Nephron (organoid): ENCODE measurements around the gene MMP1.

Experiments
- H3K27ac Mint-ChIP-seq, 3 experiments: 2 replicates each; pipeline ENCODE4 v1.8.0; 2020; ENCODE audit warnings: mixed read lengths in 3 of 3, mild to moderate bottlenecking in 2 of 3, moderate library complexity in 1 of 3
- H3K27me3 Mint-ChIP-seq: 2 replicates; pipeline ENCODE4 v1.8.0; 2021; ENCODE audit warnings: low read depth, mild to moderate bottlenecking, moderate library complexity, mixed read lengths
- H3K36me3 Mint-ChIP-seq: 2 replicates; pipeline ENCODE4 v1.8.0; 2020; ENCODE audit warnings: low read depth, mixed read lengths
- H3K4me1 Mint-ChIP-seq: 2 replicates; pipeline ENCODE4 v1.8.0; 2020; ENCODE audit warnings: mixed read lengths
- H3K4me3 Mint-ChIP-seq, 3 experiments: 2 replicates each; pipeline ENCODE4 v1.8.0; 2020; ENCODE audit warnings: mild to moderate bottlenecking in 3 of 3, mixed read lengths in 3 of 3, moderate library complexity in 2 of 3
- H3K9me3 Mint-ChIP-seq: 2 replicates; pipeline ENCODE4 v1.8.0; 2020; ENCODE audit warnings: mixed read lengths
- TF ChIP-seq, protein P1 (sequence below), 3 experiments: fragments of 200-600 bp; sonication (generic); IDR thresholded peaks; one replicate each; pipeline ENCODE4 v1.5.0; 2021; ENCODE audit warnings: antibody characterized with exemption in 3 of 3; ENCODE audit not compliant: unreplicated experiment in 3 of 3

MMP1 gene

DNA sequence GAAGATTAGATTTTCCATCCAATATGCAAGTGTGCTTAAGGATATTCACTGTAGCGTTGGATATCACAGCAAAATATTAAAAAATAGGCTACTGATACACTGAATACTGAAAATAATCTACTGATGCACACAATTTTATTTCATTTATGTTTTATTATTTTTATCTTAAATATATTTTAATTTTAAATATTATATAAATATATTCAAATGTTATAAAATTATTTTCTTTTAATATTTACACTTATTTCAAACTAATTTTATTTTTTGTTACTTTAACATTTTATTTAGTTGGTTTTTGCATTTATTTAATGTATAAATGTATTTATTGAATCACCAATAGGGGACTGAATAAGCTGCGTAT is 33.1 kb upstream of the MMP1 start:
- H3K36me3 Mint-ChIP-seq, result no peaks in the 10 kb centered on the region
- TF ChIP-seq, protein P1, sequence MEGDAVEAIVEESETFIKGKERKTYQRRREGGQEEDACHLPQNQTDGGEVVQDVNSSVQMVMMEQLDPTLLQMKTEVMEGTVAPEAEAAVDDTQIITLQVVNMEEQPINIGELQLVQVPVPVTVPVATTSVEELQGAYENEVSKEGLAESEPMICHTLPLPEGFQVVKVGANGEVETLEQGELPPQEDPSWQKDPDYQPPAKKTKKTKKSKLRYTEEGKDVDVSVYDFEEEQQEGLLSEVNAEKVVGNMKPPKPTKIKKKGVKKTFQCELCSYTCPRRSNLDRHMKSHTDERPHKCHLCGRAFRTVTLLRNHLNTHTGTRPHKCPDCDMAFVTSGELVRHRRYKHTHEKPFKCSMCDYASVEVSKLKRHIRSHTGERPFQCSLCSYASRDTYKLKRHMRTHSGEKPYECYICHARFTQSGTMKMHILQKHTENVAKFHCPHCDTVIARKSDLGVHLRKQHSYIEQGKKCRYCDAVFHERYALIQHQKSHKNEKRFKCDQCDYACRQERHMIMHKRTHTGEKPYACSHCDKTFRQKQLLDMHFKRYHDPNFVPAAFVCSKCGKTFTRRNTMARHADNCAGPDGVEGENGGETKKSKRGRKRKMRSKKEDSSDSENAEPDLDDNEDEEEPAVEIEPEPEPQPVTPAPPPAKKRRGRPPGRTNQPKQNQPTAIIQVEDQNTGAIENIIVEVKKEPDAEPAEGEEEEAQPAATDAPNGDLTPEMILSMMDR (IDR thresholded peaks at IDR 0.05; ENCODE audit: unreplicated experiment in 3 of 3), result no peak
- H3K27ac Mint-ChIP-seq, result no peak overlapping the region
- H3K4me1 Mint-ChIP-seq, result peaks cover 6% of the 10 kb centered on the region
- no peaks in the 10 kb centered on the region for H3K27me3 Mint-ChIP-seq
- peaks cover 7% of the 10 kb centered on the region for H3K9me3 Mint-ChIP-seq
- H3K4me3 Mint-ChIP-seq, result no peak overlapping the region

- Mint-ChIP-seq H3K4me3 (no peak overlapping the region), H3K36me3 (no peaks in the 10 kb centered on the region), H3K9me3 (peaks cover 10% of the 10 kb centered on the region), H3K4me1 (no peaks in the 10 kb centered on the region), H3K27me3 (no peaks in the 10 kb centered on the region), H3K27ac (no peak overlapping the region)
- TF ChIP-seq, protein P1 (IDR thresholded peaks at IDR 0.05; ENCODE audit: unreplicated experiment in 3 of 3), result no peak
Observed at GRCh38 chr11:102830001-102830727, 32.2 kb upstream of the MMP1 start.

DNA sequence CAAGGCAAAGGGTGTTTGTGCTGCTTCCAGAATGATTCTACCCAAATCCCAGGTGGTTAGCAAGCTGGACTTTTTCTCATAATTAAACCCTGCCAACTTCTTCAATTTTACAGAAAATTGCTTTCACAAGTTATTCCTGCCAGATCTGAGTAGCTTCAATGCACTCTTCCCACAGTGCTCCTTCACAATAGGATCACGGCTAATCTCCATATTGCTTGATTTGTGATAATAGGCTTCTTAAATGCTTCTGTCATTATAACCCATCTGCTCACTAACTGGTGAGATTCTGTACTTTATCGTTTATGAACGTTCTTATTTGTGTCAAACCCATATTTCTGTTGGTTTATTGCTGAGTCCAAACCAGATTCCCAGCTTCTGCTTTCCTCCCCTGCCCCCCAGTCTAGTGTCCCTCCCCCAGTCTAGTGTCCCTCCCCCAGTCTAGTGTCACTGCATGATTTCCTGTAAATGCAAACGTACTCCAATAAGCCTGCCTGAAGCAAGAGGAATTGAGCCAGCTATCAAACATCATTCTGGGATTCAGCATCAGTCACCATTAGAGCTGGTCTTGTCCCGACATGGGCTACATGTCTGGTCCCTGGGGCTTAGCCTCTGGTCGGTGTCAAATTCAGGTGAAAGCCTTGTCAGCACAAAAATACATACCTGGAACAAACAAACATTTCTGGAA is 31.5 kb upstream of the MMP1 start:
- no peaks in the 10 kb centered on the region for H3K4me1 Mint-ChIP-seq
- no peaks in the 10 kb centered on the region for H3K36me3 Mint-ChIP-seq
- H3K27me3 Mint-ChIP-seq, result no peaks in the 10 kb centered on the region

GRCh38 chr11:102824556-102824955 is 26.6 kb upstream of the MMP1 start:
- Mint-ChIP-seq H3K27ac (no peak overlapping the region), H3K4me1 (no peaks in the 10 kb centered on the region), H3K4me3 (no peak overlapping the region), H3K27me3 (no peaks in the 10 kb centered on the region), H3K9me3 (peaks cover 13% of the 10 kb centered on the region), H3K36me3 (no peaks in the 10 kb centered on the region)
- TF ChIP-seq, protein P1 (IDR thresholded peaks at IDR 0.05; ENCODE audit: unreplicated experiment in 3 of 3), result no peak

More for the DNA sequence above, 31.5 kb upstream of the MMP1 start:
- Mint-ChIP-seq H3K9me3 (peaks cover 13% of the 10 kb centered on the region), H3K27ac (no peak overlapping the region), H3K4me3 (no peak overlapping the region)
- TF ChIP-seq, protein P1 (IDR thresholded peaks at IDR 0.05; ENCODE audit: unreplicated experiment in 3 of 3), result no peak

DNA sequence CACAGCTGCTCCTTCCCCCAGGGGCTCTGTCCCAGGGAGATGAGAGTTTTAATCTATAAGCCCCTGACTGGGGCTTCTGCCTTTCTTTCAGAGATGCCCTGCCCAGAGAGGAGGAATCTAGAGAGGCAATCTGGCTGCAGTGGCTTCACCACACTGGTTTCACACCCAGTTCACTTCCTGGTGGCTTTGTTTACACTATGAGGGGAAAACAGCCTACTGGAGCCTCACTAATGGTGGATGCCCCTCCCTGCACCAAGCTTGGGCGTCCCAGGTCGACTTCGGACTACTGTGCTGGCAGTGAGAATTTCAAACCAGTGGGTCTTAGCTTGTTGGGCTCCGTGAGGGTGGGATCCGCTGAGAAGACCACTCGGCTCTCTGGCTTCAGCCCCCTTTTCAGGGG is 21.5 kb upstream of the MMP1 start:
- Mint-ChIP-seq H3K36me3 (no peaks in the 10 kb centered on the region), H3K4me1 (no peaks in the 10 kb centered on the region), H3K4me3 (no peak overlapping the region), H3K27ac (no peak overlapping the region), H3K9me3 (peaks cover 22% of the 10 kb centered on the region), H3K27me3 (no peaks in the 10 kb centered on the region)
- TF ChIP-seq, protein P1 (IDR thresholded peaks at IDR 0.05; ENCODE audit: unreplicated experiment in 3 of 3), result no peak

DNA sequence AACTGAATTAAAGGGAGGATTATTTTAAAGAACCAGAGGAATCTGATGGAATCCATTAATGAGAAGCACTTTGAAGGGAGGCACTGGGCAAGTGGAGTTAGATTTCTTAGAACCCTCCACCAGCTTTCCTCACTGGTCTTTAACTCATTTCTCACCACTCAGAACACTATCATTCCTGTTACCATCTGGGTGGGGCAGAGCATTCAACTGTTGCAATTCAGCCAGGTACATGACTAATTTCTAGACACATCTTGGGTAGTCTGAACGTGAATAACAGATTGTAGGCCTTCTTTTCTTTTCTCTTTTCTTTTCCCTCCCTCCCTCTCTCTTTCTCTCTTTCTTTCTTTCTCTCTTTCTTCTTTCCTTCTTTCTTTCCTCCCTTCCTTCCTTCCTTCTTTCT is 15.5 kb upstream of the MMP1 start:
- Mint-ChIP-seq H3K27me3 (no peaks in the 10 kb centered on the region), H3K27ac (no peak overlapping the region), H3K4me1 (no peaks in the 10 kb centered on the region), H3K9me3 (peaks cover 20% of the 10 kb centered on the region), H3K4me3 (no peak overlapping the region), H3K36me3 (no peaks in the 10 kb centered on the region)
- TF ChIP-seq, protein P1 (IDR thresholded peaks at IDR 0.05; ENCODE audit: unreplicated experiment in 3 of 3), result no peak
